WTC11 (cell line): ENCODE results near the gene TNFAIP8L1. TPM values are rescaled to one million over a fixed set of nuclear protein-coding genes. Genes with fewer than 3 reads are reported as not detected.

Source experiments
- ATAC-seq: fragments of 200-7000 bp; cut with Tn5 transposase; 2 replicates; pipeline ENCODE4 v1.10.0; 2021; ENCODE audit warnings: mild to moderate bottlenecking, moderate library complexity
- CTCF ChIA-PET: fragments of 300-600 bp; sonication (Branson Sonifier 250); formaldehyde crosslinking; loops from one replicate; lab custom pipeline; 2021; ENCODE audit warnings: antibody characterized with exemption; lab: Charles Lee
- POLR2A ChIA-PET: fragments of 350-600 bp; sonication (Branson Sonifier 250); formaldehyde crosslinking; loops from one replicate; lab custom pipeline; 2021; ENCODE audit warnings: antibody characterized with exemption; lab: Charles Lee
- DNase-seq: peaks from one replicate; pipeline ENCODE4 v3.0.0; 2021; ENCODE audit warnings: low spot score
- H3K27ac Mint-ChIP-seq: 2 replicates; pipeline ENCODE4 v1.8.0; 2021; ENCODE audit warnings: mixed read lengths
- H3K27me3 Mint-ChIP-seq: 2 replicates; pipeline ENCODE4 v1.8.0; 2021; ENCODE audit warnings: low read depth, mild to moderate bottlenecking, moderate library complexity, mixed read lengths
- H3K36me3 Mint-ChIP-seq: 2 replicates; pipeline ENCODE4 v1.8.0; 2021; ENCODE audit warnings: mixed read lengths
- H3K4me1 Mint-ChIP-seq: 2 replicates; pipeline ENCODE4 v1.8.0; 2022; ENCODE audit warnings: mixed read lengths
- H3K4me3 Mint-ChIP-seq: 2 replicates; pipeline ENCODE4 v1.8.0; 2021; ENCODE audit warnings: mild to moderate bottlenecking, moderate library complexity, mixed read lengths
- H3K9me3 Mint-ChIP-seq: 2 replicates; pipeline ENCODE4 v1.8.0; 2021; ENCODE audit warnings: mixed read lengths
- ARID4B ChIP-seq: sonication (generic); formaldehyde crosslinking; IDR thresholded peaks from 2 replicates; pipeline ENCODE4 v1.8.0; 2023; ENCODE audit warnings: missing genetic modification reagents, mild to moderate bottlenecking, borderline replicate concordance
- E2F1 ChIP-seq: sonication (generic); formaldehyde crosslinking; IDR thresholded peaks from 2 replicates; pipeline ENCODE4 v1.8.0; 2022; ENCODE audit warnings: mild to moderate bottlenecking, missing genetic modification reagents
- E2F5 ChIP-seq: sonication (generic); formaldehyde crosslinking; IDR thresholded peaks from 2 replicates; pipeline ENCODE4 v1.8.1; 2022; ENCODE audit warnings: mild to moderate bottlenecking, moderate library complexity, missing genetic modification reagents
- FOXP1 ChIP-seq: sonication (generic); formaldehyde crosslinking; IDR thresholded peaks from 2 replicates; pipeline ENCODE4 v1.8.0; 2022; ENCODE audit warnings: missing genetic modification reagents, mild to moderate bottlenecking, moderate library complexity, borderline replicate concordance
- NR2C2 ChIP-seq: sonication (generic); formaldehyde crosslinking; IDR thresholded peaks from 2 replicates; pipeline ENCODE4 v1.8.0; 2022; ENCODE audit warnings: mild to moderate bottlenecking, missing genetic modification reagents
- PRDM15 ChIP-seq: sonication (generic); formaldehyde crosslinking; IDR thresholded peaks from 2 replicates; pipeline ENCODE4 v1.8.0; 2022; ENCODE audit warnings: missing genetic modification reagents
- SMAD4 ChIP-seq: sonication (generic); formaldehyde crosslinking; IDR thresholded peaks from 2 replicates; pipeline ENCODE4 v1.8.0; 2022; ENCODE audit warnings: mild to moderate bottlenecking, missing genetic modification reagents
- ZNF423 ChIP-seq: fragments of 250-450 bp; sonication (Bioruptor Pico); IDR thresholded peaks from 2 replicates; pipeline ENCODE4 v2.1.2; 2022; ENCODE audit warnings: mild to moderate bottlenecking, moderate library complexity
- ZNF532 ChIP-seq: fragments of 250-450 bp; sonication (Bioruptor Pico); IDR thresholded peaks from 2 replicates; pipeline ENCODE4 v1.9.0; 2021; ENCODE audit warnings: mild to moderate bottlenecking, borderline replicate concordance
- total RNA-seq: library from RNA; stranded (reverse); gene quantifications from 3 replicates; pipeline ENCODE4 v1.2.3, GENCODE V29; 2021

The TNFAIP8L1 gene
- total RNA-seq, 1 experiment from 2014 or later, result 8.7 TPM

GRCh38 chr19:4693471-4694121 lies 54.3 kb downstream of the TNFAIP8L1 start:
- Mint-ChIP-seq H3K36me3 (peaks cover 39% of the 10 kb centered on the region), H3K9me3 (no peaks in the 10 kb centered on the region), H3K27me3 (no peaks in the 10 kb centered on the region), H3K27ac (no peak overlapping the region), H3K4me1 (no peaks in the 10 kb centered on the region)
- no peak for DNase-seq
- ChIA-PET POLR2A (no interaction called here), CTCF (no interaction called here)
- TF ChIP-seq SMAD4 (CRISPR knock-in tag), result no peak
- no peak for TF ChIP-seq E2F5 (CRISPR knock-in tag)
- TF ChIP-seq ARID4B, result no peak
- TF ChIP-seq ZNF423 (CRISPR knock-in tag), result no peak
- no peak for TF ChIP-seq FOXP1 (CRISPR knock-in tag)
- TF ChIP-seq E2F1 (CRISPR knock-in tag), result no peak
- TF ChIP-seq PRDM15, result no peak
- TF ChIP-seq NR2C2 (CRISPR knock-in tag), result no peak
- TF ChIP-seq ZNF532 (CRISPR knock-in tag), result no peak
- TF ChIP-seq, all 79 proteins: peak for 0
- no peak overlapping the region for H3K4me3 Mint-ChIP-seq
- ATAC-seq, result no peak
